Sciatic nerve (tissue), 2 donors: ENCODE data around the gene DNAAF5. TPM values are rescaled to one million over a fixed set of nuclear protein-coding genes. Genes with fewer than 3 reads are reported as not detected.
A peak's percentile ranks its signal among the peaks of the same experiment; 100 is the strongest.
"Not testable (repeated sequence)": the region's sequence is repeated elsewhere in the genome, so short reads cannot be mapped to it uniquely, and the experiment has no call there.

Source experiments
- ATAC-seq: fragments of 200-7000 bp; cut with Tn5 transposase; one replicate; pipeline ENCODE4 v1.9.1; 2020; ENCODE audit warnings: mild to moderate bottlenecking, moderate library complexity
- DNase-seq: peaks from one replicate; pipeline ENCODE4 v3.0.0-alpha.2; 2020; ENCODE audit warnings: low spot score
- intact Hi-C: fragments of 100-400 bp; cut with DNase I; formaldehyde crosslinking; loops from one replicate; pipeline ENCODE4 v1.14.2; 2022
- total RNA-seq: library from RNA; stranded (reverse); fragmentation: NEBNext Ultra II Directional; extraction: Animal tissue kit (Norgen Biotek cat#: 25700); gene quantifications from one replicate; pipeline ENCODE4 v1.2.1, GENCODE V29; 2021
- donor health status: DM: no; HTN: no; CAD: no.
- donor health status: DM: no; HTN: no; CAD: no.

DNAAF5 gene
- total RNA-seq, 1 donor from 2014 or later = 19.0 TPM

DNA sequence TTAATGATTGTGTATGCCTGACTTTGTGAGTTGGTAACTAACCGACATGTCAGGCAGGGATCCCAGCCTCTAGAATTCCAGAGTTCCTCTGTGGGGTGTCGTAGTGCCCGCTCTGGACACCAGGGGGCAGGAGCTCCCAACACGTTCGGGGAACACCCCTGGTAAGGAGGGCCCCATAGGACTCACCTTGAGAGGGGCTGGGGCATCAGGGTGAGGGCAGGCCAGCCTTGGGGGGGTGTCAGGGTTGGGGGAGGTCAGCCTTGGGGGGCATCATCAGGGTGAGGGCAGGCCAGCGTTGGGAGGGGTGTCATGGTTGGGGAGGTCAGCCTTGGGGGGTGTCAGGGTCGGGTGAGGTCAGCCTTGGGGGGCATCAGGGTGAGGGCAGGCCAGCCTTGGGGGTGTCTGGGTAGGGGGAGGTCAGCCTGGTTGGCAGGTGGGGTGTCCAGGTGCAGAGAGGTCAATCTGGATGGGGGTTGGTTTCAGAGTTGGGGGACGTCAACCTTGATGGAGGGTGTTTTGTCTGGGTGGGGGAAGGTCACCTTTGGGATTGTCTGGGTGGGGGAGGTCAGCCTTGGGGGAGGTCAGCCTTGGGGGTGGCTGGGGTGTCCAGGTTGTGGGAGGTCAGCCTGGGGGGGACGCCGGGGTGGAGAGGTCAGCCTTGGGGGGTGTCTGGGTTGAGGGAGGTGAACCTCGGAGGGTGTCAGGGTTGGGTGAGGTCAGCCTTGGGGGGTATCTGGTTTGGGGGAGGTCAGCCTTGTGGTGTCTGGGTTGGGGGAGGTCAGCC lies 60.2 kb downstream of the DNAAF5 start:
- intact Hi-C loops = loop anchor here (10.0 kb wide), 1 partner anchor 78 kb away; no protein-coding TSS in a partner anchor
- DNase-seq (peak; percentile 87), ATAC-seq (peak; percentile 84)

DNA sequence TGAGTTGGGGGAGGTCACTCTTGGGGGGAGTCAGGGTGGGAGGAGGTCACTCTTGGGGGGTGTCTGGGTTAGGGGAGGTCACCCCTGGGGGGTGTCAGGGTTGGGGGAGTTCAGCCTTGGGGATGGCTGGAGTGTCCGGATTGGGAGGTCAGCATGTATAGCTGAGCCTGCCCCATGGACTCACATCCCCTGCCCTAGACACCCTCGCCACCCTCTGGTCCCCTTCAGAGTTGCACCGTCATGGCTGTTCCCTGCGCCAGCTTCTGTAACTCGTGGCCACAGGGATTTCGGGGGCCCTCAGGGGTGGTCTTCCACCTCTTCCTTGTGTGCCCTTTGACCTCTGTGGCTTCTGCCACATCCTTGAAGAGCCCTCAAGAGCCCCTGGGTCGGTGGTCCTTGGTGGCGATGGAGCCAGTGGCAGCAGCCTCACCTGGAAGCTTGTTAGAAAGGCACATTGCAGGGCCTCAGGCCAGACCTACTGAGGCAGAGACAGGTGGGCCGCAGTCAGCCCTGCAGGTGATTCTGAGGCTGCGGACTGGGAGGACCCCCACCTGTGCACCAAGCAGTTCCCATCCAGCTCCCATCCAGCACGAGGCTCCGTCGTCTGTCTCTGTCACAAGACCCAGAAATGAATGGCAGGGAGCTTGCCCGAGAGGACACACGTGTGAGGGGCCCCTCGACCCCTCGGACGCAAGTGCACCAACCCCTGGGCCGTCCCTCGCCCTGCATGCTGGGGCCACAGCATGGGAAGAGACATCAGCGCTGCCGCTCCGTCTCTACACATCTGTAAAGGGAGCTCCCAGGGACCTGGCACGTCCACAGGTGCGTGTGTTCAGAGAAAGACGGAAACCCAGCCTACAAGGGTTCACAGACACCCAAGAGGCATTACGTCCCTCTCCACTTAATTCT lies 61.1 kb downstream of the DNAAF5 start:
- intact Hi-C loops = loop anchor here (10.0 kb wide), 1 partner anchor 77 kb away; no protein-coding TSS in a partner anchor
- DNase-seq = no peak
- peak; percentile 14 for ATAC-seq

DNA sequence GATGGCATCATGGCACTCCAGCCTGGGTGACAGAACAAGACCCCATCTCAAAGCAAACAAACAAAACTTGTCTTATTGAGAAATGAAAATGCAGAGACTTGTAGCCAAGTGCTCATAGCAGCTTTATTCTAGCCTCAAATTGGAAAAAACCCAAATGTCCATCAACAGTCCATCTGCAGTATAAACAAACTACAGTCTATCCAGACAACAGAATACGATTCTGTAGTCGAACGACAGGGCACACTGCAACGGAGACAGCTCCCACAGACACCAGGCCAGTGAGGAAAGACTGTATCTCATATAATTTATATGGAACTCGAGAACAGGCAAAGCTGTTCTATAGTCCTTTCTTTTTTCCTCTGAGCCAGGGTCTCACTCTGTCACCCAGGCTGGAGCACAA lies 65.0 kb downstream of the DNAAF5 start:
- intact Hi-C loops = no loop called here

DNA sequence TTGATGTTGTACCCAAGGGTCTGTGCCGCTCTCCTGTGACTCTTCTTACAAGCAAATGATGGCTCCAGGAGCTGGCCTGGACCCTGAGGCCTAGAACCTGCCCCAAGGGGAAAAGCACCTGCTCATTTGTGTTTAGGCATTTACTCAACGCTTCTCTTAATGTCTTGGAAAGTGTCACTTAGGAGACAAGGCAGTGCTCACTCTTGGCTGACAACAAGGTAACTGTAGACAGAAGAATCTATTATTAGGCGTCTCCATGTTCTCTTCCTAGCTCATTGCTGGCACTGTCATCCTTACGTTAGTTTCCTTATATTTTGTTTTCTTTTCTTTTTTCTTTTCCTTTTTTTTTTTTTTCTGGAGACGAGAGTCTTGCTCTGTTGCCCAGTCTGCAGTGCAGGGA lies 67.7 kb downstream of the DNAAF5 start:
- ATAC-seq (no peak), DNase-seq (no peak)
- intact Hi-C loops = no loop called here

More for the DNA sequence above, 65.0 kb downstream of the DNAAF5 start:
- ATAC-seq = no peak
- DNase-seq = no peak

DNA sequence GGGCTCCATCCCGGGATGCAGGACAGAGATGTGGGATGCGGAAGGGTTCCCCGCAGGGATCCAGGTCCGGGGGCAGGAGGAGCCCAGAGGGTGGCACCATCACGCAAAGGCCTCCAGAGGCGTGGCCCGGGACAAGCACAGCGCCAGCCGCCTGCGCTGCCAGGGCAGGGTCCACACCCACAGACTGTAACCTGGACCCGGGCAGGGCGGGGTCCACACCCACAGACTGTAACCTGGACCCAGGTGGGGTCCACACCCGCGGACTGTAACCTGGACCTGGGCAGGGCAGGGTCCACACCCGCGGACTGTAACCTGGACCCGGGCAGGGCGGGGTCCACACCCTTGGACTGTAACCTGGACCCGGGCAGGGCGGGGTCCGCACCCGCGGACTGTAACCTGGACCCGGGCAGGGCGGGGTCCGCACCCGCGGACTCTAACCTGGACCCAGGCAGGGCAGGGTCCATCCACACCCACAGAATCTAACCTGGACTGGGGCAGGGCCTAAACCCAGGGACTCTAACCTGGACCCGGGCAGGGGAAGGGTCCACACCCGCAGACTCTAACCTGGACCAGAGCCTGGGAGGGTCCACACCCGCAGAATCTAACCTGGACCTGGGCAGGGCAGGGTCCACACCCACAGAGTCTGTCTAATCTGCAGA lies 68.3 kb downstream of the DNAAF5 start:
- intact Hi-C loops = no loop called here
- DNase-seq = no peak
- no peak for ATAC-seq

DNA sequence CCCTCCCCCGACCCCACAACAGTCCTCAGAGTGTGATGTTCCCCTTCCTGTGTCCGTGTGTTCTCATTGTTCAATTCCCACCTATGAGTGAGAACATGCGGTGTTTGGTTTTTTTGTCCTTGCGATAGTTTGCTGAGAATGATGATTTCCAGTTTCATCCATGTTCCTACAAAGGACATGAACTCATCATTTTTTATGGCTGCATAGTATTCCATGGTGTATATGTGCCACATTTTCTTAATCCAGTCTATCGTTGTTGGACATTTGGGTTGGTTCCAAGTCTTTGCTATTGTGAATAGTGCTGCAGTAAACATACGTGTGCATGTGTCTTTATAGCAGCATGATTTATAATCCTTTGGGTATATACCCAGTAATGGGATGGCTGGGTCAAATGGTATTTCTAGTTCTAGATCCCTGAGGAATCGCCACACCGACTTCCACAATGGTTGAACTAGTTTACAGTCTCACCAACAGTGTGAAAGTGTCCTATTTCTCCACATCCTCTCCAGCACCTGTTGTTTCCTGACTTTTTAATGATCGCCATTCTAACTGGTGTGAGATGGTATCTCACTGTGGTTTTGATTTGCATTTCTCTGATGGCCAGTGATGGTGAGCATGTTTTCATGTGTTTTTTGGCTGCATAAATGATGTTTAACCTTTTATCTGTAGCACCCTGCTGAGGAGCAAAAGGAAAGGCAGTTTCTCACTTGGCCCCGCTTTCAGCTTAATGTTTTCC lies 70.1 kb downstream of the DNAAF5 start:
- ATAC-seq, DNase-seq, intact Hi-C loops: not testable (repeated sequence)

DNA sequence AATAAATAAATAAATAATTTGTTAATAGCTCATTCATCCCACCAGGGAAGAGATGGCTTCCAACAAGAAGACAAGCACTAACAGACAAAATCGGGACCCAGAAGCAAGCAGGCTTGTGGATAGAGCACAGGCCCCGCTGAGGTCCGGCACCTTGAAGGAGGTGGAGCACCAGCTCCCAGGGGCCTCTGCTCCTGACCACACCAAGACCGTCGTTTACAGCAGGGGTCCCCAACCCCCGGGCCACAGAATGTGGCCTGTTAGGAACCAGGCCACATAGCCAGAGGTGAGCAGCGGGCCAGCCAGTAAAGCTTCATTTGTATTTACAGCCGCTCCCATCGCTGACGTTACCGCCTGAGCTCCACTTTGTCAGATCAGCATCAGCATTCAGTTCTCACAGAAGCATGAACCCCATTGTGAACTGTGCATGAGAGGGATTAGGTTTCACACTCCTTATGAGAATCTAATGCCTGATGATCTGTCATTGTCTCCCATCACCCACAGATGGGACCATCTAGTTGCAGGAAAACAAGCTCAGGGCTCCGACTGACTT lies 72.5 kb downstream of the DNAAF5 start:
- DNase-seq (no peak), ATAC-seq (no peak)
- intact Hi-C loops = no loop called here

DNA sequence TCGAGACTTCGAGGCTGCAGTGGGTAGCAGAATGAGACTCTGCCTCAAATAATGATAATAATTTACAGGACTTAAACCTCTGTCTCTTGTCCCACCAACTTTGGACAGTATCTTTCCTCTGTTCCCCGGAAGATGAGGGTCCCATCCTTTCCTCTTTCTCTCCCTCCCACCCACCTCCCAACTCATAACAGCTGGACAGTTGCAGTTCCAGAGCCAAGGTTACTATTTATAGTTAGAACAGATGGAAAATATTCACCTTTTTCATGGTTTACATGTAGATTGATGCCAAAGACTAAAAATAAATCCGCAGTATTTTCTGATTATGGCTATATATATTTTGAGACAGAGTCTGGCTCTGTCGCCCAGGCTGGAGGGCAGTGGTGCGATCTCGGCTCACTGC lies 74.2 kb downstream of the DNAAF5 start:
- no peak for ATAC-seq
- intact Hi-C loops = loop anchor here (1.0 kb wide), 1 partner anchor 48 kb away; no protein-coding TSS in a partner anchor
- no peak for DNase-seq

DNA sequence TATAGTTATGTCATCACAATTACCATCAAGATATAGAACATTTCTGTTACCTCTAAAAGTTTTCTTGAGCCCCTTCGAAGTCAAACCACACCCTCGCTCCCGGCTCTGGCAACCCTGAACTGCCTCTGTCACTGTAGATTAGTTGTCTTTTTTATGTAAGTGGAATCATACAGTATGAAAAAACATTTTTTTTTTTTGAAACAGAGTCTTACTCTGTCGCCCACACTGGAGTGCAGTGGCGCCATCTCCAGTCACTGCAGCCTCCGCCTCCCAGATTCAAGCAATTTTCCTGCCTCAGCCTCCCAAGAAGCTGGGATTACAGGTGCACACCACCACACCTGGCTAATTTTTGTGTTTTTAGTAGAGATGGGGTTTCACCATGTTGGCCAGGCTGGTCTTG lies 74.9 kb downstream of the DNAAF5 start:
- ATAC-seq = not testable (repeated sequence)
- DNase-seq = peak; percentile 45
- intact Hi-C loops = loop anchor here (1.0 kb wide), 1 partner anchor 47 kb away; no protein-coding TSS in a partner anchor

DNA sequence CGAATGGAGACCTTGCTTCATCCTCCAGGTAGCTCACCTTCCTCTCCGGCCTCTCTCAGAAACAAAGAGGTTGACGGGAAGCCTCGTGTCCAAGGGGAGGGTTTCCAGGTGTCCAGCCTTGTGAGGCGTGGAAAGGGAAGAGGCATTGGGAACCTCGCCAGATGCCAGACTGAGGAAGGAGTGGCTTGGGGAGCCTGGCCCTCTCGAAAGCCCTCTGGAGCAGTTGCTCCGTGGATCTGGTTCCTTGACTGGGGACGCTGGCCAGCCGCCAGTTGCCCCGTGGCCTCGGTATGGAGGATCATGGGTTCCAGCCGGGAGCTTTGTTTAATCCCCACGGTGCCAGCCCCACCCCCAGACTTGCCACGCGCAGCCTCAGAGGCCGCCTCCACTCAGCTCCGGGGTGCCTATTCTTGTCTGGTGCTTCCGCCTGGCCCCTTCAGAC lies 75.5 kb downstream of the DNAAF5 start:
- intact Hi-C loops = loop anchor here (1.0 kb wide), 1 partner anchor 46 kb away; no protein-coding TSS in a partner anchor
- DNase-seq (peak; percentile 72), ATAC-seq (peak; percentile 67)

DNA sequence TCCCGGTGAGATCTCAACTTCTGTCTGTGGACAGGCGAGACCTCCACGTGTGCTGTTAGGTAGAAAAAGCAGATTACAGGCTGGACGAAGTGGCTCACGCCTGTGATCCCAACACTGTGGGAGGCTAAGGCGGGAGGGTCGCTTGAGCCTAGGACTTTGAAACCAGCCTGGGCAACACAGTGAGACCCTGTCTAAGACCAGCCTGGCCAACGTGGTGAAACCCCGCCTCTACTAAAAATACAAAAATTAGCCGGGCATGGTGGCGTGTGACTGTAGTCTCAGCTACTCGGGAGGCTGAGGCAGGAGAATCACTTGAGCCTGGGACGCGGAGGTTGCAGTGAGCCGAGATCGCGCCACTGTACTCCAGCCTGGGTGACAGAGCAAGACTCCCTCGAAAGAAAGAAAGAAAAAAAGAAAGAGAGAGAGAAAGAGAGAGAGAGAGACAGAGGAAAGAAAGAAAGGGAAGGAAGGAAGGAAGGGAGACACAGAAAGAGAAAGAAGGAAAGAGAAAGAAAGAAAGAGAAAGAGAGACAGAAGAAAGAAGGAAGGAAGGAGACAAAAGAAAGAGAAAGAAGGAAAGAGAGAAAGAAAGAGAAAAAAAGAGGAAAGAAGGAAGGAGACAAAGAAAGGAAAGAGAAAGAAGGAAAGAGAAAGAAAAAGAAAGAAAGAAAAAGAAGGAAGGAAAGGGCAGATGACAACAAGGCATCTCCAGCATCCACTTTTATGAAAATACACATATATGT lies 76.2 kb downstream of the DNAAF5 start:
- DNase-seq (no peak), ATAC-seq (no peak)
- intact Hi-C loops = no loop called here

DNA sequence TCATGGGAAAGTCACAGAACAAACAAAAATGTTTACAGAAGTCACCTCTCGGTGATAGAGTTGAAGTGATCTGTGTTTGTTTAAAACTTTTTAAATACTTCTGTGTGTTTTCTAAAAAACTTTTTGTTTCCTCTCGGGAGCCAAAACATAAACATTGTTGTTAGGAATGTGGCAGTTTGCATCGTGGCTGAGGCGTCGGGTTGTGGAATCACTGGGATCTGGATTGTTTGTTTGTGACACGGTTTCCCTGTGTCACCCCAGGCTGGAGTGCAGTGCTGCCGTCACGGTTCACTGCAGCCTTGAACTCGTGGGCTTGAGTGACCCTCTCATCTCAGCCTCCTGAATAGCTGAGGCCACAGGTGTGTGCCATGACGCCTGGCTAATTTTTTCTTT lies 76.7 kb downstream of the DNAAF5 start:
- ATAC-seq (no peak), DNase-seq (peak; percentile 41)
- intact Hi-C loops = no loop called here

DNA sequence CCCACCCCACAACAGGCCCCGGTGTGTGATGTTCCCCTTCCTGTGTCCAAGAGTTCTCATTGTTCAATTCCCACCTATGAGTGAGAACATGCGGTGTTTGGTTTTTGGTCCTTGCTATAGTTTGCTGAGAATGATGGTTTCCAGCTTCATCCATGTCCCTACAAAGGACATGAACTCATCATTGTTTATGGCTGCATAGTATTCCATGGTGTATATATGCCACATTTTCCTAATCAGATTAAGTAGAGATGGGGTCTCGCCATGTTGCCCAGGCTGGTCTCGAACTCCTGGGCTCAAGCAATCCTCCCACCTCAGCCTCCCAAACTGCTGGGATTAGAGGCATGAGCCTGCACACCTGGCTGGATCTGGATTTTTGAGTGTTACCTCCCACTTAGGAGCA lies 77.3 kb downstream of the DNAAF5 start:
- ATAC-seq, intact Hi-C loops, DNase-seq: not testable (repeated sequence)

DNA sequence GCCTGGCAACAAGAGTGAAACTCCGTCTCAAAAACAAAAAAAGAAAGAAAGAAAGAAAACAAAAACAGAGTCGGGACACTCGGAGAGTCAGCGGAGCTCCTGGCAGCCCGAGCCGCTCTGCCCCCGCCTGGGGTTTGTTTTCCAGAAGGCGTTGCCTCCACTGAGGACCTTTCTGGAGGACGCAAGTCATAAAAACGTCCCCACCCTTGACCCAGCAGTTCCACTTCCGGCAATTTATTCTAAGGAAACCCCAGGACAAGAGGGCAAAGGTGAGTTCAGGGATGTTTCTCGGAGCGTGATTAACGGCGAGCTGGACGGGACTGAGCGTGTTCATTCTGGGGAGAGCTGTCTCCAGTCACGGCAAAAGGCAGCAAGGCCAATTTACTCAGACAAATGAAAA lies 78.8 kb downstream of the DNAAF5 start:
- no peak for DNase-seq
- intact Hi-C loops = no loop called here

DNA sequence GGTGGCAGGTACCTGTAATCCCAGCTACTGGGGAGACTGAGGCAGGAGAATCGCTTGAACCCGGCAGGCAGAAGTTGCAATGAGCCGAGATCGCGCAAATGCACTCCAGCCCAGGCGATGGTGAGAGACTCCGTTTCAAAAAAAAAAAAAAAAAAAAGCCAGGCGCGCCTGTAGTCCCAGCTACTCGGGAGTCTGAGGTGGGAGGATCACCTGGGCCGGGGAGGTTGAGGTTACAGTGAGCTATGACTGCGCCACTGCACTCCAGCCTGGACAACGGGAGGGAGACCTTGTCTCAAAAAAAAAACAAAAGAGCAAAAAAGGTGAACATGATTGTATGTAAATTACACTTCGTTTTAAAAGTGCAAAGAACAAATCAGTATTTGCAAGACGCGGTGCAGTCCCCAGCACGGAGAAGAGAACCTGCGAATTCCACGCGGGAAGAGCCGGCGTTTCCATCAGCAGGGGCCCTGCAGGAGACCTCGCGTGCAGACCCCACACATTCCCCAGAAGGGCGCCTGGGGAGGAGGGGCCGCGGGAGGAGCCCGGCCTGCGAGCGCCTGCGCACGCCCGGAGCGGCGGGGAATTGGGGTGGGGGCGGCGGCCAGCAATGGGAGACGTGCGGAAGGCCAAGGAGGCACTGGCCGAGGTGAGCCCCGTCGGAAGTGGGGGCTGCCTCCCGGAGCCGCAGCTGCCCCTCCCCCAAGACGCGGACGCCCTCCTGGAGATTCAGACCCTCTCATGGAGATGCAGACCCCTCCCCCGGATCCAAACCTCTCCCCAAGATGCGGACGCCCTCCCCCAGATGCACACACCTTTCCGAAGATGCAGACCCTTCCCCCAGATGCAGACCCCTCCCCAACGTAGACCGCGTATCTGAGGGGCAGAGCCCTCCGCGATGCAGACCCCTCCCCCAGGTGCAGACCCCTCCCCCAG lies 89.1 kb downstream of the DNAAF5 start:
- ATAC-seq = no peak
- intact Hi-C loops = no loop called here
- DNase-seq = peak; percentile 75

More for the DNA sequence above, 78.8 kb downstream of the DNAAF5 start:
- peak; percentile 86 for ATAC-seq

DNA sequence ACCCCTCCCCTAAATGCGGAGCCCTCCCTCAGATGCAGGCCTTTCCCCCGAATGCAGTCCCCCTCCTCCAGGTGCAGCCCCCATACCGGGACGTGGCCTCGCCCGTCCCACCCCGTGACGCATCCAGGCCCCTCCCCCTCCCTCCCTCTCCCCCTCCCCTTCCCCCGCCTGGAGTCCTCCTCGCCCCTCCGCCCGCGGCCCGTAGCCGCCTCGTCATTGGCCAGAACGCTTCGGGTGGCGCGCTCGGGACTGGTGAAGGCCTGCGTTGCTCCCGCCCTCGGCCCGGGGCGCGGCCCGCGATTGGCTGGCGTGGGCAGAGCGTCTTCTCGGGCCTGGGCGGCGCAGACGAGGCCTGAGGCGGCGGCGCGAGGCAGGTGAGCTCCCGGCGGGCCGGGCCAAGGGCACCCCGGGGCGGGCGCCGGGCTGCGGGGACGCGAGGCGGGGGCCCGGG lies 89.8 kb downstream of the DNAAF5 start:
- intact Hi-C loops = no loop called here
- ATAC-seq (peak; percentile 94), DNase-seq (peak; percentile 98)
